Measurements from ENCODE around the gene IGF2R. TPM values are rescaled to one million over a fixed set of nuclear protein-coding genes. Genes with fewer than 3 reads are reported as not detected.

IGF2R gene
- total RNA-seq, 4 donors from 2014 or later: 48.8 to 106 (median 92.3) TPM

DNA sequence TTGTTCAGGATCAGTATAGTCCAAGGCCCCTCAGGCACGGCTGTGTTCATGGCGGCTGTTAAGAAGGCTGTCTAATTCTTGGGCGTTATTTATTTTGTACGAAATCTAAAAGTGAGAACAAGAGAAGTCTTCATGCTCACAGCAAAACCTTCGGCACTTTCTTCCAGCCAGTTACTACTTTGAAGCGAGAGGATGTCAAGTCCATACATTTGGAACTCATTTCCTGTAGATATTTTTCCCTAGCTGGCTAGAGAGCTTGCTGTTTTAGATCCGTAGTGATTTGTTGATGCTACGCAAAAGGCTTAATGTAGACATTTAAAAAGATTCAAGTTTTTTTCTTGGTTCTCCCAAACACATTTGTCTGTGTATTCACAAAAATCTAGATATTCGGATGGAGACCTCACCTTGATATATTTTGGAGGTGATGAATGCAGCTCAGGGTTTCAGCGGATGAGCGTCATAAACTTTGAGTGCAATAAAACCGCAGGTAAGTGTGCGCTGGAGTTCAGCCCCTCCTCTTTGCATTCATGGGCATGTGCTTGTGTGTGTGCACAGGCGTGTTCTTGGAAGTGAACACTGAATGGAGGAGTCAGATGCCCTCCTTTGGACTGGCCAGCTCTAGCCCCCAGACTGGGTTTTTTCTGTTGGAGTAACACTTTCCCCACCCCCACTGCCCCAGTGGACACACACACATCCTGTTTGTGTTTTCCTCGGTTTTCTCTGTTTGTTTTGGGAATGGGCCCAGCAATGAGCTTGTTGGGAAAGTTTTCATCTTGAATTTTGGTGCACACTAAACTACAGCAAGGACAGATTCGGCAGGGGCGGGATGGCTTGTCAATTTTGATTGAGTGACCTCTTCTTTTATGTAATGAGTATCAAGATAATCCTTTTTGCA lies 65.4 kb downstream of the IGF2R start:
- peaks cover 0 to 15% (median 2%) of the 10 kb centered on the region in 4 donors for H3K4me1 ChIP-seq
- DNase-seq: no peak
- H3K9me3 ChIP-seq: no peaks in the 10 kb centered on the region
- no peak overlapping the region for H3K27ac ChIP-seq
- H3K4me3 ChIP-seq: no peak overlapping the region
- in situ Hi-C loops (cut with MboI; ENCODE audit: low pct_ligation_motif_present in 1 of 4, low pct_unique_long_range_greater_than_20kb in 1 of 4, low sequenced_read_pairs in 3 of 4): no loop called here
- no peaks in the 10 kb centered on the region for H3K27me3 ChIP-seq
- intact Hi-C loops (cut with DNase I; ENCODE audit: low total_unique reads): no loop called here
- TF ChIP-seq EP300 (IDR thresholded peaks at IDR 0.05; ENCODE audit: low read depth) (no peak), POLR2A (IDR thresholded peaks at IDR 0.05) (no peak), POLR2AphosphoS5 (IDR thresholded peaks at IDR 0.05) (no peak)
- TF ChIP-seq, protein P1, sequence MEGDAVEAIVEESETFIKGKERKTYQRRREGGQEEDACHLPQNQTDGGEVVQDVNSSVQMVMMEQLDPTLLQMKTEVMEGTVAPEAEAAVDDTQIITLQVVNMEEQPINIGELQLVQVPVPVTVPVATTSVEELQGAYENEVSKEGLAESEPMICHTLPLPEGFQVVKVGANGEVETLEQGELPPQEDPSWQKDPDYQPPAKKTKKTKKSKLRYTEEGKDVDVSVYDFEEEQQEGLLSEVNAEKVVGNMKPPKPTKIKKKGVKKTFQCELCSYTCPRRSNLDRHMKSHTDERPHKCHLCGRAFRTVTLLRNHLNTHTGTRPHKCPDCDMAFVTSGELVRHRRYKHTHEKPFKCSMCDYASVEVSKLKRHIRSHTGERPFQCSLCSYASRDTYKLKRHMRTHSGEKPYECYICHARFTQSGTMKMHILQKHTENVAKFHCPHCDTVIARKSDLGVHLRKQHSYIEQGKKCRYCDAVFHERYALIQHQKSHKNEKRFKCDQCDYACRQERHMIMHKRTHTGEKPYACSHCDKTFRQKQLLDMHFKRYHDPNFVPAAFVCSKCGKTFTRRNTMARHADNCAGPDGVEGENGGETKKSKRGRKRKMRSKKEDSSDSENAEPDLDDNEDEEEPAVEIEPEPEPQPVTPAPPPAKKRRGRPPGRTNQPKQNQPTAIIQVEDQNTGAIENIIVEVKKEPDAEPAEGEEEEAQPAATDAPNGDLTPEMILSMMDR (IDR thresholded peaks at IDR 0.05): no peak
- H3K36me3 ChIP-seq: peaks cover 0 to 27% (median 15%) of the 10 kb centered on the region in 4 donors
- 65 to 76% methylated on average over 13 to 17 of the region's 17 CpGs for WGBS, 2 donors (ENCODE audit: low coverage in 1 of 2)

DNA sequence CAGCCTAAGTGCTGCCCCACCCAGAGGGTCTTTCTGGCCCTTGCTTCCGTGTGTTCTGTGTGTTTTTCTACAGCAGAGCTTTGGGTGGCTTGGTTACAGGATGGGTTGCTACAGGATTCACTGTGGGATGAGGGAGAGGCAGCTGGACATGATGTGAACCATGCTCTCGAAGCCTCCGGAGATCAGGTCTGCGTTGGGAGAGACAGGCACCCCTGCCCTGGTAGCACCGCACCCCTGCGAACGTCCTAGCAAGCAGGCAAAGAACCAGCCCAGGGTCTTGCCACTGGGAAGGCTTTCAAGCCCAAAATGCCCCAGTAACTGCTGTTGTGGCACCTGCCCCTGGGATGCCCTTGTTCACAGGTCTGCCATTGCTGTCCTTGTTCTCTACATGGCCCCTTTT lies 66.4 kb downstream of the IGF2R start:
- in situ Hi-C loops (cut with MboI; ENCODE audit: low pct_ligation_motif_present in 1 of 4, low pct_unique_long_range_greater_than_20kb in 1 of 4, low sequenced_read_pairs in 3 of 4): no loop called here
- H3K36me3 ChIP-seq: peaks cover 0 to 26% (median 13%) of the 10 kb centered on the region in 4 donors
- H3K9me3 ChIP-seq: no peaks in the 10 kb centered on the region
- intact Hi-C loops (cut with DNase I; ENCODE audit: low total_unique reads): no loop called here
- DNase-seq: no peak
- H3K4me1 ChIP-seq: peaks cover 0 to 6% (median 0%) of the 10 kb centered on the region in 4 donors
- TF ChIP-seq EP300 (IDR thresholded peaks at IDR 0.05; ENCODE audit: low read depth): no peak
- TF ChIP-seq, protein P1 (IDR thresholded peaks at IDR 0.05): no peak
- no peak for TF ChIP-seq POLR2A (IDR thresholded peaks at IDR 0.05)
- TF ChIP-seq POLR2AphosphoS5 (IDR thresholded peaks at IDR 0.05): no peak
- no peak overlapping the region for H3K4me3 ChIP-seq
- 97% methylated on average over 7 of the region's 7 CpGs; no CpG with 5 or more reads in 1 of the 2 donors for WGBS, 2 donors (ENCODE audit: low coverage in 1 of 2)
- no peaks in the 10 kb centered on the region for H3K27me3 ChIP-seq
- H3K27ac ChIP-seq: no peak overlapping the region

DNA sequence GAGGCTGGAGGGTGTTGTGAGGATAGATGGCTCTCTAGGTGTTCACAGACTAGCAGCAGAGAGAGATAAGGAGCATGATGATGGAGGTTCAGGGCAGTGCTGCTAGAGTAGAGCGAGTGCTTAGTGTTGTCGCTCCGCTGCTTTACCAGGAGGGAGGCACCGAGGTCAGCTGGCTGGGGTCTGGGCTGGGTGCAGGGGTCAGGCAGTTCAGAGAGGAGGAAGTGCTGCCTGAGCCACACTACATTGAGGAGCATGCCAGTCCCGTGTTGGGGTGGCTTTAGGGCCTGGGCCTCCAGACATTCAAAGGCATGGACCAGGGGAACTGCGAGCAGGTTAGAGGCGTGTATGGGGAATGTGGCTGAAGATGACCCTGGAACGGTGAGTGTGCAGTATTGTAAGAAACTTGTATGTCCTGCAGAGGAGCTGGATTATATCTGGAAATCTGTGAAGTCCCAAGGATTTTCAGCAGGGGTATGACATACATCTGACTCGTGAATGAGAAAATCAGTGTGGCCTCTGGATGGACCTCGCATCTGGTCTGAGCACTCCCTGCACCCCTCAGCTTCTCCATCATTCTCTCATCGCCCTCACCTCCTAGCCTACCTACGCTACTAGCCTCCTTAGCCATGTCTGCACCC lies 66.9 kb downstream of the IGF2R start:
- Histone ChIP-seq H3K4me3 (no peak overlapping the region), H3K4me1 (peaks cover 0 to under 1% (median 0%) of the 10 kb centered on the region in 4 donors), H3K27ac (no peak overlapping the region), H3K27me3 (no peaks in the 10 kb centered on the region), H3K36me3 (peaks cover 0 to 30% (median 16%) of the 10 kb centered on the region in 4 donors), H3K9me3 (no peaks in the 10 kb centered on the region)
- 95 to 100% methylated on average over 1 to 12 of the region's 12 CpGs for WGBS, 2 donors (ENCODE audit: low coverage in 1 of 2)
- TF ChIP-seq POLR2A (IDR thresholded peaks at IDR 0.05) (no peak), POLR2AphosphoS5 (IDR thresholded peaks at IDR 0.05) (no peak), EP300 (IDR thresholded peaks at IDR 0.05; ENCODE audit: low read depth) (no peak)
- TF ChIP-seq, protein P1 (IDR thresholded peaks at IDR 0.05): no peak
- intact Hi-C loops (cut with DNase I; ENCODE audit: low total_unique reads) (no loop called here), in situ Hi-C loops (cut with MboI; ENCODE audit: low pct_ligation_motif_present in 1 of 4, low pct_unique_long_range_greater_than_20kb in 1 of 4, low sequenced_read_pairs in 3 of 4) (no loop called here)
- no peak for DNase-seq

DNA sequence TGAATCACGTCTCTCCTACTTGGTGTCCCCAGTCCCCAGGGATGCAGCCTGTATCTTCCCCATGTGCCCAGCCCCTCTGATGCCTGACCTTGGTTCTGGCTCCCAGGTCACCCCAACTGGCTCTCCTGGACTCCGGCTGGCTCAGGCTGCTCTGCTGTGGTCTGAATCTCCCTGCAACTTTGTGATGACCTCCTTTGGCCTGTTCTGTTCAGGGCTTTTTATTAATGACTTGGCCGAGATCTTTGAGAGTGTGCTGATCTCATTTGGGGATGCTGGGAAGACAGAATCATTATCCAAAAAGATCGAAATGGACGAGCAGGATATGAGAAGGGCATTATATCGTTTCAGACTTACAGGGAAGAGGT lies 67.4 kb downstream of the IGF2R start:
- H3K36me3 ChIP-seq: peaks cover 0 to 32% (median 17%) of the 10 kb centered on the region in 4 donors
- TF ChIP-seq EP300 (IDR thresholded peaks at IDR 0.05; ENCODE audit: low read depth) (no peak), POLR2A (IDR thresholded peaks at IDR 0.05) (no peak), POLR2AphosphoS5 (IDR thresholded peaks at IDR 0.05) (no peak)
- TF ChIP-seq, protein P1 (IDR thresholded peaks at IDR 0.05): no peak
- H3K27me3 ChIP-seq: no peaks in the 10 kb centered on the region
- WGBS, 2 donors (ENCODE audit: low coverage in 1 of 2): 91 to 95% methylated on average over 6 of the region's 6 CpGs
- H3K4me1 ChIP-seq: no peaks in the 10 kb centered on the region
- no peak for DNase-seq
- in situ Hi-C loops (cut with MboI; ENCODE audit: low pct_ligation_motif_present in 1 of 4, low pct_unique_long_range_greater_than_20kb in 1 of 4, low sequenced_read_pairs in 3 of 4) (no loop called here), intact Hi-C loops (cut with DNase I; ENCODE audit: low total_unique reads) (no loop called here)
- H3K9me3 ChIP-seq: no peaks in the 10 kb centered on the region
- no peak overlapping the region for H3K27ac ChIP-seq
- no peak overlapping the region for H3K4me3 ChIP-seq
